ENCODE measurements around the gene ANTKMT. TPM values are rescaled to one million over a fixed set of nuclear protein-coding genes. Genes with fewer than 3 reads are reported as not detected.

ANTKMT gene
- total RNA-seq, 1 experiment from 2014 or later = 93.6 TPM

GRCh38 chr16:694863-695354 is 26.0 kb upstream of the ANTKMT start:
- Histone ChIP-seq H3K27ac (ENCODE audit: low read length) (no peak overlapping the region), H3K27me3 (ENCODE audit: control insufficient read depth, insufficient read depth, low read length) (no peaks in the 10 kb centered on the region), H3K9me3 (ENCODE audit: control insufficient read depth, insufficient read depth, low read depth, low read length) (no peaks in the 10 kb centered on the region), H3K4me3 (ENCODE audit: low read depth in 2 of 2, low read length in 2 of 2) (no peak overlapping the region), H3K36me3 (ENCODE audit: control insufficient read depth, insufficient read depth, low read length) (peaks cover 2% of the 10 kb centered on the region; the same call in 1 of the 2 replicates), H3K4me1 (ENCODE audit: control insufficient read depth, insufficient read depth, low read length) (0 out of 2 replicates have a peak, but pooled peaks cover 3% of the 10 kb centered on the region)
- ChIA-PET CTCF (no interaction called here), POLR2A (no interaction called here)
- no peak for TF ChIP-seq CTCF (IDR thresholded peaks at IDR 0.05)
- no peak for TF ChIP-seq REST (IDR thresholded peaks at IDR 0.05; ENCODE audit: insufficient read depth in 1 of 2, low read depth in 2 of 2, low read length in 1 of 2)
- no peak for TF ChIP-seq POLR2AphosphoS5 (IDR thresholded peaks at IDR 0.05; ENCODE audit: low read depth, low read length)
- no peak for TF ChIP-seq TCF7L2 (IDR thresholded peaks at IDR 0.05; ENCODE audit: low read depth, low read length)
- no peak for TF ChIP-seq SIN3A (IDR thresholded peaks at IDR 0.05; ENCODE audit: borderline replicate concordance, insufficient read depth, low read depth, low read length)
- BruUV-seq (replicated peaks) = no TSS peak
- DNase-seq (ENCODE audit: low read depth, low spot score) (no peak), ATAC-seq (no peak)
- in situ Hi-C loops (cut with HindIII; ENCODE audit: low pct_unique_long_range_greater_than_20kb, low sequenced_read_pairs) = no loop called here
- intact Hi-C loops (cut with micrococcal nuclease; ENCODE audit: unreplicated experiment) = no loop called here

- H3K4me3 ChIP-seq (ENCODE audit: low read depth in 2 of 2, low read length in 2 of 2) = no peak overlapping the region
- CTCF ChIA-PET = no interaction called here
- DNase-seq (ENCODE audit: low read depth, low spot score) (no peak), ATAC-seq (no peak)
- no peaks in the 10 kb centered on the region for H3K36me3 ChIP-seq (ENCODE audit: control insufficient read depth, insufficient read depth, low read length)
- in situ Hi-C loops (cut with HindIII; ENCODE audit: low pct_unique_long_range_greater_than_20kb, low sequenced_read_pairs) = no loop called here
- no TSS peak for BruUV-seq (replicated peaks)
- no peak overlapping the region for H3K27ac ChIP-seq (ENCODE audit: low read length)
- intact Hi-C loops (cut with micrococcal nuclease; ENCODE audit: unreplicated experiment) = no loop called here
- TF ChIP-seq POLR2AphosphoS5 (IDR thresholded peaks at IDR 0.05; ENCODE audit: low read depth, low read length) (no peak), REST (IDR thresholded peaks at IDR 0.05; ENCODE audit: insufficient read depth in 1 of 2, low read depth in 2 of 2, low read length in 1 of 2) (no peak), CTCF (IDR thresholded peaks at IDR 0.05) (no peak), SIN3A (IDR thresholded peaks at IDR 0.05; ENCODE audit: borderline replicate concordance, insufficient read depth, low read depth, low read length) (no peak), TCF7L2 (IDR thresholded peaks at IDR 0.05; ENCODE audit: low read depth, low read length) (no peak)
- POLR2A ChIA-PET = no interaction called here
- H3K4me1 ChIP-seq (ENCODE audit: control insufficient read depth, insufficient read depth, low read length) = 0 out of 2 replicates have a peak, but pooled peaks cover 3% of the 10 kb centered on the region
- H3K27me3 ChIP-seq (ENCODE audit: control insufficient read depth, insufficient read depth, low read length) = no peaks in the 10 kb centered on the region
- H3K9me3 ChIP-seq (ENCODE audit: control insufficient read depth, insufficient read depth, low read depth, low read length) = no peaks in the 10 kb centered on the region
Measured at GRCh38 chr16:695355-696089, 25.4 kb upstream of the ANTKMT start.

All from Panc1 (cell line).